IMR-90 (cell line): ENCODE results near the gene TTC39B.

ENCODE experiments used
- RAD21 ChIP-seq: IDR thresholded peaks from 2 replicates; pipeline ENCODE4 v1.6.1; 2012; ENCODE audit warnings: low read length, improper control_type of control experiment
- RFX5 ChIP-seq: IDR thresholded peaks from 2 replicates; pipeline ENCODE4 v1.8.0; 2012; ENCODE audit warnings: low read depth, mild to moderate bottlenecking, low read length, moderate library complexity
- TF ChIP-seq, protein P1 (sequence below): conservative IDR thresholded peaks from 2 replicates; pipeline ENCODE4 v1.5.1; 2012; ENCODE audit warnings: mild to moderate bottlenecking, low read depth, low read length, improper control_type of control experiment

DNA sequence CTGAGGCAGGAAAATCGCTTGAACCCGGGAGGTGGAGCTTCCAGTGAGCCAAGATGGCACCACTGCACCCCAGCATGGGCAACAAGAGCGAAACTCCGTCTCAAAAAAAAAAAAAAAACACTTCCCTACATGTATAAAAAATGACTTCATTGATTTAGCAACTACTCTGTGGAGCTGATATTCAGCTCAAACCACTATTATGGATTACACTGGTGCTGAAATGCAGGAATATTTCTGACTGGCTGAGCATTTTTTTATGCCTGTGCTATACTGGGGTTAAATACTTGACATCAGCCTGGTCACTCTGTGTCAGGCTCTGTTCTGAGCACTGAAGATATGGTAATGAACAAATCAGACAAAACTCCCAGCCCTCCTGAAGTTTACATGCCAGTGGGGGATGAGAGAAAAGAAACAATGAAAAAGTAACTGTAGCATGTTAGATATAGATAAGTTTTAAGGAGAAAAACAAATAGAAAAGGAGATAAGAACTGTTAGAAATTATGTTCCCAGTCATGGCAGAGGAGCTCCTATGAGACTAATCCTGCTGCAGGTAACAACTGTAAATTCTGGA is 22.6 kb upstream of the TTC39B start:
- TF ChIP-seq, protein P1, sequence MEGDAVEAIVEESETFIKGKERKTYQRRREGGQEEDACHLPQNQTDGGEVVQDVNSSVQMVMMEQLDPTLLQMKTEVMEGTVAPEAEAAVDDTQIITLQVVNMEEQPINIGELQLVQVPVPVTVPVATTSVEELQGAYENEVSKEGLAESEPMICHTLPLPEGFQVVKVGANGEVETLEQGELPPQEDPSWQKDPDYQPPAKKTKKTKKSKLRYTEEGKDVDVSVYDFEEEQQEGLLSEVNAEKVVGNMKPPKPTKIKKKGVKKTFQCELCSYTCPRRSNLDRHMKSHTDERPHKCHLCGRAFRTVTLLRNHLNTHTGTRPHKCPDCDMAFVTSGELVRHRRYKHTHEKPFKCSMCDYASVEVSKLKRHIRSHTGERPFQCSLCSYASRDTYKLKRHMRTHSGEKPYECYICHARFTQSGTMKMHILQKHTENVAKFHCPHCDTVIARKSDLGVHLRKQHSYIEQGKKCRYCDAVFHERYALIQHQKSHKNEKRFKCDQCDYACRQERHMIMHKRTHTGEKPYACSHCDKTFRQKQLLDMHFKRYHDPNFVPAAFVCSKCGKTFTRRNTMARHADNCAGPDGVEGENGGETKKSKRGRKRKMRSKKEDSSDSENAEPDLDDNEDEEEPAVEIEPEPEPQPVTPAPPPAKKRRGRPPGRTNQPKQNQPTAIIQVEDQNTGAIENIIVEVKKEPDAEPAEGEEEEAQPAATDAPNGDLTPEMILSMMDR: no peak
- TF ChIP-seq RFX5: no peak
- TF ChIP-seq RAD21: no peak
